ENCODE results near the gene STRIP2. TPM values are rescaled to one million over a fixed set of nuclear protein-coding genes. Genes with fewer than 3 reads are reported as not detected.

Gene STRIP2
- total RNA-seq, 1 donor from 2014 or later, result 0.49 TPM

DNA sequence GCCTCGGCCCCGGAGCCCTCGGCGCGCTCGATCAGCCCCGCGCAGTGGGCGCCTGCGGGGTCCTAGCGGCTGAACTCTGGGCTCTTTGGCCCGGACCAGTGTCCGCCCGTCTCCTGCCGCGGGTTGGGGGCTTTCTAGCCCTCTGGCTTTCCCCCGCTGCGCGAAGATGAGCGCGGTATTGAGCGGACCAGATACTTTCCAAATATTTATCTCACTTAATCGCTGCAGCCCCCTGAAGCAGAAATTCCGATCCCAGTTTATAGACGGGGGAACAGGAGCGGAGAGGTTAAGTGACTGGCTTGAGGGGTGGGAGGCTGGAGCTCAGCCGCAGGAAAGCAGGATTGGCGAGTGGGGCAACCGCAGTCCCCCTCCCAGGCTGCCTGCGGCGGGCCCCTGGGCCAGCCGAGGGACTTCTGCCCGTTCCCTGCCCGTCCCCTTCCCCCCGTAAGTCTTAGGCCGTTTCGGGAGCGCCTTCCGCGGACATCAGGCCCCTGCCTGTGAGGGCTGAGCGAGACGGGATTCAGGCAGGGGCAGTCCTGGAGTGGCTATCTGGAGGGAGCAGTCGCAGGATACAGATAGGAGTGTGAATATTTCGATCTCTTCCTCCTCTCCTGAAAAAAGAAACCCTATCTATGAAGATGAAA is 565 bp downstream of the STRIP2 start:
- intact Hi-C loops (cut with DNase I), result no loop called here
- H3K36me3 ChIP-seq, result no peaks in the 10 kb centered on the region
- peak in 1 of 2 donors; percentile 84 for DNase-seq (ENCODE audit: extremely low spot score in 2 of 2)
- H3K9me3 ChIP-seq, result no peaks in the 10 kb centered on the region
- TF ChIP-seq, protein P1, sequence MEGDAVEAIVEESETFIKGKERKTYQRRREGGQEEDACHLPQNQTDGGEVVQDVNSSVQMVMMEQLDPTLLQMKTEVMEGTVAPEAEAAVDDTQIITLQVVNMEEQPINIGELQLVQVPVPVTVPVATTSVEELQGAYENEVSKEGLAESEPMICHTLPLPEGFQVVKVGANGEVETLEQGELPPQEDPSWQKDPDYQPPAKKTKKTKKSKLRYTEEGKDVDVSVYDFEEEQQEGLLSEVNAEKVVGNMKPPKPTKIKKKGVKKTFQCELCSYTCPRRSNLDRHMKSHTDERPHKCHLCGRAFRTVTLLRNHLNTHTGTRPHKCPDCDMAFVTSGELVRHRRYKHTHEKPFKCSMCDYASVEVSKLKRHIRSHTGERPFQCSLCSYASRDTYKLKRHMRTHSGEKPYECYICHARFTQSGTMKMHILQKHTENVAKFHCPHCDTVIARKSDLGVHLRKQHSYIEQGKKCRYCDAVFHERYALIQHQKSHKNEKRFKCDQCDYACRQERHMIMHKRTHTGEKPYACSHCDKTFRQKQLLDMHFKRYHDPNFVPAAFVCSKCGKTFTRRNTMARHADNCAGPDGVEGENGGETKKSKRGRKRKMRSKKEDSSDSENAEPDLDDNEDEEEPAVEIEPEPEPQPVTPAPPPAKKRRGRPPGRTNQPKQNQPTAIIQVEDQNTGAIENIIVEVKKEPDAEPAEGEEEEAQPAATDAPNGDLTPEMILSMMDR (IDR thresholded peaks at IDR 0.05), result no peak
- no peak for TF ChIP-seq POLR2A (IDR thresholded peaks at IDR 0.05)
- TF ChIP-seq POLR2AphosphoS5 (IDR thresholded peaks at IDR 0.05; ENCODE audit: insufficient read depth in 1 of 2, low read depth in 1 of 2), result no peak
- H3K27me3 ChIP-seq, result no peaks in the 10 kb centered on the region
- H3K4me3 ChIP-seq, result peak overlapping the region; percentile 71 to 76
- H3K4me1 ChIP-seq, result peaks cover 19% of the 10 kb centered on the region
- H3K27ac ChIP-seq, result no peak overlapping the region

DNA sequence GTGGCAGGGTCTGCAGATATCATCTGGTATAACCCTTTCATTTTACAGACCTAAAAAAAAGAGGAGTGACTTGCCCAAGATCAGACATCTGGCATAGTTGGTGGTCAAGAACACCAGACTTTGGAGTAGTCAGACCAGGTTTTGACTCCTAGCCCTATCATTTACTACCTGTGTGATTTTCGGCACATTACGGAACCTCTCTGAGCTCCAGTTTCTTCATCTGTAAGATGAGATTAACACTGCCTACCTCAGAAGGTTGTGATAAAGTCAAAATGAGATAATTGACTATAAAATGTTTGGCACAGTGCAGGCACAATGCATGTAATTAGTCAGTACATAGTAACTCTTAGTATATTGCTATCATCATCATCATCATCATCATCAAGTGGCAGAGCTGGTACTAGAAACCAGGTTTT is 1.2 kb downstream of the STRIP2 start:
- TF ChIP-seq POLR2A (IDR thresholded peaks at IDR 0.05), result no peak
- TF ChIP-seq, protein P1 (IDR thresholded peaks at IDR 0.05), result no peak
- TF ChIP-seq POLR2AphosphoS5 (IDR thresholded peaks at IDR 0.05; ENCODE audit: insufficient read depth in 1 of 2, low read depth in 1 of 2), result no peak
- Histone ChIP-seq H3K27me3 (no peaks in the 10 kb centered on the region), H3K4me1 (peaks cover 19% of the 10 kb centered on the region), H3K27ac (no peak overlapping the region), H3K36me3 (no peaks in the 10 kb centered on the region), H3K9me3 (no peaks in the 10 kb centered on the region), H3K4me3 (peak overlapping the region in 1 of 2 donors; percentile 76)
- no peak for DNase-seq (ENCODE audit: extremely low spot score in 2 of 2)
- intact Hi-C loops (cut with DNase I), result no loop called here

DNA sequence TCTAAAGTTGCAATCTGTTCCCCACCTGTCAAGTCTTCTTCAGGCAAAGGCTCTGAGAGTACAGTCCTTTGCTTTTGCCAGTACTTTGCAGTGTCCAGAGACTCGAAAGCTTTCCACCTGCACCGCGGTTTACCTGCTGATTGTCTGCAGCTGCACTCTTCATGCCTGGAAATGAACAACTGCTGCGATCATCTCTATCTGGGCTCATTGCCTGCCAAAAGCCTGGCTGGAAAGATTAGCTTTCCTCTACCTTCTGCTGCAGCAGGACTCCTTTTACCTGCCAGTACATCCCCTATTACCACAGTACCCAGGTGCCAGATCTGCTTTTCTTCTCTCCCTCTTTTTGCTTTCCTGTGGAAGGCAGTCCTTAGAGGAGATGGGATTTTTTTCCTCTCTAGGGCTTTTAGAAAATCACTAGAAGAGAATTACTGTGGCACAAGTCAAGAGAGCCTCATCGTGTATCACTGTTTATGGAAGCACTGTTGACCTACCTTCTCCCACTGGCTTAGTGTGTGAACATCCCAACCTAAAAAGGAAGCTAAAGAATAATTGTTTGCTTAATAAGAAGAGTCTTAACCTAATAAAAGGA is 2.2 kb downstream of the STRIP2 start:
- Histone ChIP-seq H3K9me3 (no peaks in the 10 kb centered on the region), H3K27ac (no peak overlapping the region), H3K36me3 (no peaks in the 10 kb centered on the region), H3K4me1 (peaks cover 19% of the 10 kb centered on the region), H3K27me3 (no peaks in the 10 kb centered on the region), H3K4me3 (no peak overlapping the region)
- intact Hi-C loops (cut with DNase I), result no loop called here
- DNase-seq (ENCODE audit: extremely low spot score in 2 of 2), result peak in 1 of 2 donors; percentile 74
- TF ChIP-seq, protein P1 (IDR thresholded peaks at IDR 0.05), result no peak
- no peak for TF ChIP-seq POLR2AphosphoS5 (IDR thresholded peaks at IDR 0.05; ENCODE audit: insufficient read depth in 1 of 2, low read depth in 1 of 2)
- TF ChIP-seq POLR2A (IDR thresholded peaks at IDR 0.05), result no peak

DNA sequence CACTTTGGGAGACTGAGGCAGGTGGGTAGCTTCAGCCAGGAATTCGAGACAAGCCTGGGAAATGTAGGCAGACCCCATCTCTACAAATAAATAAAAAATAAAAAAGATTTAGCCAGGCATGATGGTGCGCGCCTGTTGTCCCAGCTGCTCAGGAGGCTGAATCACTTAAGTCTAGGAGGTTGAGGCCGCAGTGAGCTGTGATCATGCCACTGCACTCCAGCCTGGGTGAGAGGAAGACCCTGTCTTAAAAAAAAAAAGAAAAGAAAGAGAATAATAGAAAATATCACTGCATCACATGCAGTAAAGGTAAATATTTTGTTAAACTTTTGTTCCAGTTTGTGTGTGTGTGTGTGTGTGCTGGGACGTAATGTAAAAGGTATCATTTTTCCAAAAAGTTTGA is 3.0 kb downstream of the STRIP2 start:
- Histone ChIP-seq H3K27me3 (no peaks in the 10 kb centered on the region), H3K9me3 (no peaks in the 10 kb centered on the region), H3K27ac (no peak overlapping the region), H3K4me3 (no peak overlapping the region), H3K36me3 (no peaks in the 10 kb centered on the region), H3K4me1 (peaks cover 19% of the 10 kb centered on the region)
- intact Hi-C loops (cut with DNase I), result no loop called here
- TF ChIP-seq POLR2AphosphoS5 (IDR thresholded peaks at IDR 0.05; ENCODE audit: insufficient read depth in 1 of 2, low read depth in 1 of 2) (no peak), POLR2A (IDR thresholded peaks at IDR 0.05) (no peak)
- DNase-seq (ENCODE audit: extremely low spot score in 2 of 2), result no peak

DNA sequence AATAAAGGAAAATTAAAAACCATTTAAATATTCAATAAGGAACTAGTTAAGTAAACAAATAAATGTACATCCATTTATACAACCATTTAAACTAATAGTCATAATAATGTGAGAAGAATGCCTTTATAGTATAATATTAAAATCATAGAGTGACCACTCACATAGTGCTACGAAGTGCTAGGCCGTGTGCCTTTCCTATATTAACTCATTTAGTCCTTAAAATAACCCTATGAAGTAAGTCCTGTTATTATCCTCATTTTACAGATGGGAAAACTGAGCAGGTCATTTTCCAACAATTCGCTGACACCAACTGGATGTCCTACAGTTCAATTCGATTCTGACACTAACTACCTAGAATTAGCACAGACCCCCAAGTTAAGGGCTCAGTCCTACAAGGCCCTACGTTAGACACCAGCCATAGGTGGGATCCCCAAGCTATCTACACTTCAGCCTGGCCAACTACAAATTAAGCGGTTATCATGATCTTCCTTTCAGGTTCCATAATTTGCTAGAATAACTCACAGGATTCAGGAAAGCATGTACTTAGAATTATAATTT is 4.1 kb downstream of the STRIP2 start:
- Histone ChIP-seq H3K27ac (no peak overlapping the region), H3K27me3 (no peaks in the 10 kb centered on the region), H3K9me3 (no peaks in the 10 kb centered on the region), H3K4me3 (no peak overlapping the region), H3K36me3 (no peaks in the 10 kb centered on the region), H3K4me1 (peaks cover 14% of the 10 kb centered on the region)
- intact Hi-C loops (cut with DNase I), result no loop called here
- TF ChIP-seq, protein P1 (IDR thresholded peaks at IDR 0.05), result no peak
- no peak for TF ChIP-seq POLR2A (IDR thresholded peaks at IDR 0.05)
- no peak for TF ChIP-seq POLR2AphosphoS5 (IDR thresholded peaks at IDR 0.05; ENCODE audit: insufficient read depth in 1 of 2, low read depth in 1 of 2)
- peak in 1 of 2 donors; percentile 28 for DNase-seq (ENCODE audit: extremely low spot score in 2 of 2)

All from vagina (tissue), 2 donors.